Stimulated activated CD8-positive, alpha-beta memory T cell treated with anti-CD3 and anti-CD28 coated beads, Interleukin-4, amount 100 ng/mL, for 48 hours (primary cell): ENCODE measurements around the gene ZNF444.
"Not testable (repeated sequence)": the region's sequence is repeated elsewhere in the genome, so short reads cannot be mapped to it uniquely, and the experiment has no call there.

Experiments
- DNase-seq: peaks from one replicate; pipeline ENCODE4 v3.0.0-alpha.2; 2020

Gene ZNF444

GRCh38 chr19:56191115-56191514 is 50.0 kb downstream of the ZNF444 start:
- DNase-seq: no peak

GRCh38 chr19:56191711-56192110 is 50.6 kb downstream of the ZNF444 start:
- no peak for DNase-seq

- DNase-seq: no peak
These were observed 53.0 kb downstream of the ZNF444 start for GRCh38 chr19:56193981-56194640.

- DNase-seq: not testable (repeated sequence)
These were observed 56.6 kb downstream of the ZNF444 start, which contains the start of gene ZSCAN5B for GRCh38 chr19:56197646-56198045. Gene ZSCAN5B, minus strand, starts transcription at chr19:56197783. Its CDS starts 4,731 bp downstream, at chr19:56193052.

- no peak for DNase-seq
These were observed 58.6 kb downstream of the ZNF444 start for GRCh38 chr19:56199687-56200086.

- no peak for DNase-seq
These were observed 60.9 kb downstream of the ZNF444 start, which contains the start of gene ZSCAN5C for GRCh38 chr19:56201973-56202372. Gene ZSCAN5C, plus strand, starts transcription at chr19:56202273. Its CDS starts 3,641 bp downstream, at chr19:56205914.

GRCh38 chr19:56207581-56207980 is 66.5 kb downstream of the ZNF444 start:
- DNase-seq: not testable (repeated sequence)

GRCh38 chr19:56209091-56209490 is 68.0 kb downstream of the ZNF444 start:
- no peak for DNase-seq

- DNase-seq: not testable (repeated sequence)
These were observed 68.9 kb downstream of the ZNF444 start for GRCh38 chr19:56210036-56210435.
